GM23338 (cell line): Measurements from ENCODE around the gene NTN1. TPM values are rescaled to one million over a fixed set of nuclear protein-coding genes. Genes with fewer than 3 reads are reported as not detected.

Experiments
- ATAC-seq: fragments of 200-7000 bp; cut with Tn5 transposase; 3 replicates; pipeline ENCODE4 v1.9.1; 2020
- DNase-seq: peaks from one replicate; pipeline ENCODE4 v3.0.0-alpha.2; 2015; ENCODE audit warnings: low spot score
- H2AFZ ChIP-seq: fragments of 200-600 bp; sonication (generic); 2 replicates; pipeline ENCODE4 v1.8.0; 2016; ENCODE audit warnings: antibody characterized with exemption, mild to moderate bottlenecking, moderate library complexity
- H3F3A ChIP-seq: fragments of 200-600 bp; sonication (generic); replicated peaks from 2 replicates; pipeline ENCODE4 v1.8.0; 2017; ENCODE audit warnings: antibody characterized with exemption, mixed run types, low read depth
- H3K27ac ChIP-seq: fragments of 200-600 bp; sonication (generic); 2 replicates; pipeline ENCODE4 v1.6.1; 2016; ENCODE audit warnings: low read depth
- H3K27me3 ChIP-seq: fragments of 200-600 bp; sonication (generic); 2 replicates; pipeline ENCODE4 v1.8.0; 2016; ENCODE audit warnings: mild to moderate bottlenecking, mixed run types, moderate library complexity; ENCODE audit not compliant: insufficient read depth
- H3K36me3 ChIP-seq: fragments of 200-600 bp; sonication (generic); 2 replicates; pipeline ENCODE4 v1.8.0; 2016; ENCODE audit warnings: mild to moderate bottlenecking; ENCODE audit not compliant: insufficient read depth
- H3K4me1 ChIP-seq: fragments of 200-600 bp; sonication (generic); 2 replicates; pipeline ENCODE4 v1.8.0; 2016; ENCODE audit warnings: mild to moderate bottlenecking, moderate library complexity; ENCODE audit not compliant: insufficient read depth
- H3K4me2 ChIP-seq: fragments of 200-600 bp; sonication (generic); 2 replicates; pipeline ENCODE4 v1.7.1; 2017; ENCODE audit warnings: mixed run types
- H3K4me3 ChIP-seq: fragments of 200-600 bp; sonication (generic); 2 replicates; pipeline ENCODE4 v1.6.1; 2016; ENCODE audit warnings: mixed run types
- H3K79me2 ChIP-seq: fragments of 200-600 bp; sonication (generic); replicated peaks from 2 replicates; pipeline ENCODE4 v1.8.0; 2017; ENCODE audit warnings: mild to moderate bottlenecking; ENCODE audit not compliant: insufficient read depth
- H3K9me2 ChIP-seq: fragments of 200-600 bp; sonication (generic); 2 replicates; pipeline ENCODE4 v1.8.0; 2017; ENCODE audit not compliant: insufficient read depth
- H4K20me1 ChIP-seq: fragments of 200-600 bp; sonication (generic); replicated peaks from 2 replicates; pipeline ENCODE4 v1.8.0; 2017; ENCODE audit warnings: mild to moderate bottlenecking; ENCODE audit not compliant: insufficient read depth
- H3K27ac Mint-ChIP-seq: 2 replicates; pipeline ENCODE4 v1.8.0; 2020; ENCODE audit warnings: inconsistent platforms, mild to moderate bottlenecking, moderate library complexity, mixed read lengths
- H3K27me3 Mint-ChIP-seq: 3 replicates; pipeline ENCODE4 v1.8.0; 2022; ENCODE audit warnings: low read depth, mild to moderate bottlenecking, moderate library complexity, mixed read lengths, inconsistent platforms; ENCODE audit not compliant: insufficient read depth, poor library complexity
- H3K36me3 Mint-ChIP-seq: 3 replicates; pipeline ENCODE4 v1.8.0; 2021; ENCODE audit warnings: low read depth, mild to moderate bottlenecking, inconsistent platforms, moderate library complexity, mixed read lengths
- H3K4me1 Mint-ChIP-seq: 3 replicates; pipeline ENCODE4 v1.8.0; 2020; ENCODE audit warnings: mild to moderate bottlenecking, inconsistent platforms, mixed read lengths
- H3K4me3 Mint-ChIP-seq: 3 replicates; pipeline ENCODE4 v1.8.0; 2021; ENCODE audit warnings: moderate library complexity, mild to moderate bottlenecking, inconsistent platforms, mixed read lengths
- H3K9me3 Mint-ChIP-seq: 3 replicates; pipeline ENCODE4 v1.8.0; 2020; ENCODE audit warnings: moderate library complexity, mild to moderate bottlenecking, inconsistent platforms, mixed read lengths
- ETS1 ChIP-seq: IDR thresholded peaks from 2 replicates; pipeline ENCODE4 v1.6.1; 2016; ENCODE audit warnings: antibody characterized with exemption
- EZH2 ChIP-seq: fragments of 200-600 bp; sonication (generic); IDR thresholded peaks from one replicate; pipeline ENCODE4 v1.8.0; 2017; ENCODE audit warnings: antibody characterized with exemption, mild to moderate bottlenecking, low read depth; ENCODE audit not compliant: unreplicated experiment
- JUNB ChIP-seq: IDR thresholded peaks from one replicate; pipeline ENCODE4 v1.6.1; 2016; ENCODE audit warnings: antibody characterized with exemption; ENCODE audit not compliant: unreplicated experiment
- NANOG ChIP-seq: IDR thresholded peaks from 2 replicates; pipeline ENCODE4 v1.6.1; 2016; ENCODE audit warnings: antibody characterized with exemption, borderline replicate concordance
- STAT1 ChIP-seq: IDR thresholded peaks from one replicate; pipeline ENCODE4 v1.6.1; 2016; ENCODE audit warnings: antibody characterized with exemption; ENCODE audit not compliant: unreplicated experiment
- ZNF114 ChIP-seq: fragments of 250-450 bp; sonication (Bioruptor Pico); IDR thresholded peaks from 2 replicates; pipeline ENCODE4 v1.5.0; 2020; ENCODE audit warnings: mild to moderate bottlenecking, moderate library complexity
- ZNF462 ChIP-seq: fragments of 250-450 bp; sonication (Bioruptor Pico); IDR thresholded peaks from 2 replicates; pipeline ENCODE4 v1.5.0; 2020; ENCODE audit warnings: mild to moderate bottlenecking, moderate library complexity
- polyA plus RNA-seq: library from polyadenylated mRNA; unstranded; fragments of >200 nt; fragmentation: Nextera tagmentation; extraction: Ambion mirVana; gene quantifications from 2 replicates; pipeline ENCODE4 v1.2.1, GENCODE V29; 2016
- total RNA-seq: library from RNA; depleted of rRNA; stranded (reverse); fragments of >200 nt; shearing (Covaris generic); gene quantifications from 2 replicates; pipeline ENCODE4 v1.2.3, GENCODE V29; 2014

Gene NTN1
- total and polyA plus RNA-seq, 2 experiments from 2014 or later: 0.57 to 2.6 TPM

- Histone ChIP-seq H4K20me1 (no peaks in the 10 kb centered on the region; the same call in 1 of the 2 replicates), H3K4me2 (peak overlapping the region; percentile 88), H2AFZ (peak overlapping the region; percentile 81), H3K4me3 (peak overlapping the region; percentile 67), H3F3A (0 out of 2 replicates have a peak, but pooled peaks cover 11% of the 10 kb centered on the region), H3K79me2 (no peaks in the 10 kb centered on the region), H3K27me3 (peaks cover 98% of the 10 kb centered on the region), H3K9me2 (no peaks in the 10 kb centered on the region), H3K4me1 (peaks cover 40% of the 10 kb centered on the region), H3K27ac (no peak overlapping the region), H3K36me3 (no peaks in the 10 kb centered on the region)
- ATAC-seq: no peak; the same call in 2 of the 3 replicates
- Mint-ChIP-seq H3K27ac (no peak overlapping the region), H3K36me3 (no peaks in the 10 kb centered on the region; the same call in 2 of the 3 replicates), H3K4me3 (peak overlapping the region; percentile 62), H3K27me3 (peaks cover 69% of the 10 kb centered on the region), H3K4me1 (peaks cover 27% of the 10 kb centered on the region), H3K9me3 (no peaks in the 10 kb centered on the region)
- peak; percentile 38 for DNase-seq
- no peak for TF ChIP-seq NANOG
- peak; percentile 61 for TF ChIP-seq EZH2
- no peak for TF ChIP-seq ETS1
Measured at GRCh38 chr17:9020824-9021157, 519 bp upstream of the NTN1 start.

- H3K4me1 ChIP-seq: peaks cover 47% of the 10 kb centered on the region
- no peaks in the 10 kb centered on the region for H3K9me3 Mint-ChIP-seq
- 0 out of 2 replicates have a peak, but pooled peaks cover 11% of the 10 kb centered on the region for H3F3A ChIP-seq
- TF ChIP-seq ETS1: no peak
- TF ChIP-seq JUNB: no peak
- no peak for TF ChIP-seq ZNF462 (CRISPR knock-in tag)
- no peak for TF ChIP-seq ZNF114 (CRISPR knock-in tag)
- TF ChIP-seq STAT1: no peak
- peak; percentile 0 for TF ChIP-seq EZH2
- H3K36me3 Mint-ChIP-seq: no peaks in the 10 kb centered on the region; the same call in 2 of the 3 replicates
- H3K27me3 ChIP-seq: peaks cover 98% of the 10 kb centered on the region
- peak overlapping the region; percentile 67 for H3K4me3 ChIP-seq
- H3K36me3 ChIP-seq: no peaks in the 10 kb centered on the region
- no peaks in the 10 kb centered on the region for H3K9me2 ChIP-seq
- no peaks in the 10 kb centered on the region for H3K79me2 ChIP-seq
- DNase-seq (peak; percentile 55), ATAC-seq (peak; percentile 49)
- H2AFZ ChIP-seq: peak overlapping the region; percentile 78; the same call in 1 of the 2 replicates
- H3K4me1 Mint-ChIP-seq: peaks cover 37% of the 10 kb centered on the region
- H3K4me2 ChIP-seq: peak overlapping the region; percentile 73
- H3K4me3 Mint-ChIP-seq: peak overlapping the region; percentile 77
- no peak overlapping the region for H3K27ac ChIP-seq
- H3K27ac Mint-ChIP-seq: no peak overlapping the region
- H4K20me1 ChIP-seq: no peaks in the 10 kb centered on the region; the same call in 1 of the 2 replicates
- H3K27me3 Mint-ChIP-seq: peaks cover 81% of the 10 kb centered on the region
Measured at GRCh38 chr17:9021992-9022572, 772 bp downstream of the NTN1 start.
